Muscle of leg (tissue), 11 donors: Measurements from ENCODE around the gene ANKRD63. TPM values are rescaled to one million over a fixed set of nuclear protein-coding genes. Genes with fewer than 3 reads are reported as not detected.

Source experiments
- DNase-seq: peaks from one replicate; pipeline ENCODE4 v3.0.0; 2013
- H3K27ac ChIP-seq: one replicate; pipeline ENCODE4 v1.5.1; 2013; ENCODE audit warnings: mild to moderate bottlenecking, low read length, control low read depth
- H3K27me3 ChIP-seq: one replicate; pipeline ENCODE4 v1.6.1; 2013; ENCODE audit warnings: low read length; ENCODE audit not compliant: control insufficient read depth, insufficient read depth
- H3K36me3 ChIP-seq: one replicate; pipeline ENCODE4 v1.6.1; 2013; ENCODE audit warnings: low read length; ENCODE audit not compliant: control insufficient read depth, insufficient read depth
- H3K4me1 ChIP-seq: one replicate; pipeline ENCODE4 v1.6.1; 2013; ENCODE audit warnings: low read length; ENCODE audit not compliant: control insufficient read depth, insufficient read depth
- H3K4me3 ChIP-seq: one replicate; pipeline ENCODE4 v1.5.1; 2013; ENCODE audit warnings: low read length, control low read depth
- H3K9me3 ChIP-seq: replicated peaks from 2 replicates; pipeline ENCODE4 v1.6.1; 2013; ENCODE audit warnings: low read depth, low read length; ENCODE audit not compliant: control insufficient read depth
- WGBS: methylation state at CpG from one replicate; pipeline ENCODE4 v1.1.5; 2013; ENCODE audit warnings: missing lambda C conversion rate; ENCODE audit not compliant: insufficient coverage; 5-methylcytosine and 5-hydroxymethylcytosine counted together
- polyA plus RNA-seq, 8 donors: library from polyadenylated mRNA; unstranded; fragments of 120-200 nt; gene quantifications; one replicate each; pipeline versions ENCODE4 v1.2.1 to v1.2.3, GENCODE V29; 2013; ENCODE audit warnings: inconsistent platforms in 1 of 8, low replicate concordance in 1 of 8; ENCODE audit not compliant: insufficient read length in 8 of 8, insufficient read depth in 1 of 8
- total RNA-seq: library from RNA; stranded (reverse); fragments of 120-200 nt; gene quantifications from one replicate; pipeline ENCODE4 v1.2.4, GENCODE V29; 2013

The ANKRD63 gene
- total and polyA plus RNA-seq, 9 donors = 0.11 to 0.22 (median 0.16) TPM; not detected in 3

- Histone ChIP-seq H3K36me3 (no peaks in the 10 kb centered on the region), H3K27ac (no peak overlapping the region)
- DNase-seq = no peak
Measured at GRCh38 chr15:40295877-40296560, 13.2 kb upstream of the ANKRD63 start.

GRCh38 chr15:40295297-40295696, 12.4 kb upstream of the ANKRD63 start:
- Histone ChIP-seq H3K27me3 (peaks cover 36% of the 10 kb centered on the region), H3K36me3 (no peaks in the 10 kb centered on the region), H3K27ac (no peak overlapping the region), H3K4me1 (peaks cover 13% of the 10 kb centered on the region), H3K9me3 (peaks cover 3% of the 10 kb centered on the region), H3K4me3 (no peak overlapping the region)
- DNase-seq = no peak
- 75% methylated on average over 1 of the region's 1 CpG for WGBS

More at GRCh38 chr15:40295877-40296560, 13.2 kb upstream of the ANKRD63 start:
- 25% methylated on average over 5 of the region's 12 CpGs for WGBS
- Histone ChIP-seq H3K27me3 (peaks cover 33% of the 10 kb centered on the region), H3K4me3 (no peak overlapping the region), H3K4me1 (peaks cover 9% of the 10 kb centered on the region), H3K9me3 (peaks cover 6% of the 10 kb centered on the region)

GRCh38 chr15:40293905-40294895, 11.3 kb upstream of the ANKRD63 start:
- peaks cover 39% of the 10 kb centered on the region for H3K27me3 ChIP-seq
- no peaks in the 10 kb centered on the region for H3K9me3 ChIP-seq
- no peaks in the 10 kb centered on the region for H3K36me3 ChIP-seq
- no peak overlapping the region for H3K27ac ChIP-seq
- peaks cover 20% of the 10 kb centered on the region for H3K4me1 ChIP-seq
- 91% methylated on average over 12 of the region's 20 CpGs for WGBS
- no peak overlapping the region for H3K4me3 ChIP-seq
- no peak for DNase-seq

- H3K4me1 ChIP-seq = peaks cover 21% of the 10 kb centered on the region
- peaks cover 41% of the 10 kb centered on the region for H3K27me3 ChIP-seq
- no peaks in the 10 kb centered on the region for H3K9me3 ChIP-seq
- no peaks in the 10 kb centered on the region for H3K36me3 ChIP-seq
- H3K4me3 ChIP-seq = no peak overlapping the region
- no peak overlapping the region for H3K27ac ChIP-seq
- no peak for DNase-seq
Measured at GRCh38 chr15:40293006-40293405, 10.1 kb upstream of the ANKRD63 start.

- Histone ChIP-seq H3K27ac (no peak overlapping the region), H3K36me3 (no peaks in the 10 kb centered on the region), H3K27me3 (peaks cover 40% of the 10 kb centered on the region), H3K4me1 (peaks cover 23% of the 10 kb centered on the region), H3K4me3 (no peak overlapping the region), H3K9me3 (no peaks in the 10 kb centered on the region)
- 100% methylated on average over 1 of the region's 3 CpGs for WGBS
- DNase-seq = no peak
Measured at GRCh38 chr15:40292246-40292645, 9.4 kb upstream of the ANKRD63 start.

- H3K36me3 ChIP-seq = no peaks in the 10 kb centered on the region
- peaks cover 41% of the 10 kb centered on the region for H3K27me3 ChIP-seq
- H3K9me3 ChIP-seq = no peaks in the 10 kb centered on the region
- 3% methylated on average over 60 of the region's 68 CpGs for WGBS
- H3K4me3 ChIP-seq = peak overlapping the region; percentile 21
- H3K4me1 ChIP-seq = peaks cover 33% of the 10 kb centered on the region
- no peak overlapping the region for H3K27ac ChIP-seq
- peak; percentile 70 for DNase-seq
Measured at GRCh38 chr15:40290918-40291574, 8.2 kb upstream of the ANKRD63 start.

GRCh38 chr15:40290545-40290917, 7.7 kb upstream of the ANKRD63 start:
- H3K4me3 ChIP-seq = no peak overlapping the region
- H3K27me3 ChIP-seq = peaks cover 44% of the 10 kb centered on the region
- H3K36me3 ChIP-seq = no peaks in the 10 kb centered on the region
- peaks cover 35% of the 10 kb centered on the region for H3K4me1 ChIP-seq
- H3K27ac ChIP-seq = no peak overlapping the region
- H3K9me3 ChIP-seq = no peaks in the 10 kb centered on the region
- 21% methylated on average over 7 of the region's 12 CpGs for WGBS
- no peak for DNase-seq

DNA sequence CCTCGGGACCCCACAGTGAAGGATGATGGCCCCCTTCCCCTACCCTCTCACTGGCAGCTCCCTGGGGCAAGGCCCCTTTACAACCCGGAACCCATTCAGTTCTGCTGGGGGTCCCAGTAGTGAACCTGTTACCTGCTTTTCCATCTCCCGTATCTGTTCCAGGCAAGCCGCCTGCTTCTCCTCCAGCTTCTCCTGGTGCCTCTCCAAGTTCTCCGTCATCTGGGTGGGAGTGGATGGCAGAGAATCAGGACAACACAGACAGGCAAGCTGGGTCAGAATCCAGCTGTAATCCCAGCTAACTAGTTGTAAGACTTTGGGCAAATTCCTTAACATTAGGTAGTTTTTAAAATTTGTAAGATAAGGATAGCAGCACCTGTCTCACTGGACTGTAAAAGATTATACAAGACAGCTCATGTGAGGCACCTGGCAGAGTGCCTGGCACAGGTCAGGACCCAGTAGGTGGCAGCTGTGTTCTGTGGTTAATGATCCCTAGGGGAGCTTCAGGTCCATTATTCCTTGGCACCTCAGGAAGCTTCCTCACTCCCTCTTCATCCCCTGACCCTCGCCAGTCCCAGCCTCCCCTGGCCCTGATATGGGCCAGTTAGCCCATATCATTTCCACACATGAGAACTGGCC, 6.4 kb upstream of the ANKRD63 start:
- Histone ChIP-seq H3K4me1 (peaks cover 41% of the 10 kb centered on the region), H3K27me3 (peaks cover 54% of the 10 kb centered on the region), H3K27ac (no peak overlapping the region), H3K36me3 (no peaks in the 10 kb centered on the region), H3K4me3 (no peak overlapping the region), H3K9me3 (no peaks in the 10 kb centered on the region)
- WGBS = 50% methylated on average over 2 of the region's 6 CpGs
- DNase-seq = no peak

DNA sequence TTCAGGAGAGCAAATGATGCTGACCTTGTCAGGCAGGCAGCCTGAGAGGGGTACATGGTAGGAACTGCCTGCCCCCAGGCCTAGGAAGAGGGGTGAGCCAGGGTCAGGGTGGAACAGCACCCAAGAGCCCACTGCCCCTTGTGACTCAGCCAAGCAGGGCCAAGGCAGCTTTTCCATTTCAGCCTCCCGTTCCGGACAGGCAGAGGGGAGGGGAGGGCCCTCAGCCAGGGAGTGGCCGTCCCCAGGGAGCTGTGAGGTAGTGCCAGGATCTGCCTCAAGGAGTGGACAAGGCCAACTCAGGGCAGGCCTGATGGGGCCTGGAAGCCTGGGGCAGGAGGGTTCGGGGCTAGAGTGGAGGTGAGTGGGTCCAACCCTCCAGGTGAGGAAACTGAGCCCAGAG, 5.1 kb upstream of the ANKRD63 start:
- WGBS = 92% methylated on average over 4 of the region's 4 CpGs
- no peak for DNase-seq
- H3K9me3 ChIP-seq = no peaks in the 10 kb centered on the region
- H3K27me3 ChIP-seq = peaks cover 59% of the 10 kb centered on the region
- H3K36me3 ChIP-seq = no peaks in the 10 kb centered on the region
- H3K4me1 ChIP-seq = peaks cover 49% of the 10 kb centered on the region
- H3K27ac ChIP-seq = no peak overlapping the region
- no peak overlapping the region for H3K4me3 ChIP-seq
